ENCODE measurements around the gene LRPAP1.

DNA sequence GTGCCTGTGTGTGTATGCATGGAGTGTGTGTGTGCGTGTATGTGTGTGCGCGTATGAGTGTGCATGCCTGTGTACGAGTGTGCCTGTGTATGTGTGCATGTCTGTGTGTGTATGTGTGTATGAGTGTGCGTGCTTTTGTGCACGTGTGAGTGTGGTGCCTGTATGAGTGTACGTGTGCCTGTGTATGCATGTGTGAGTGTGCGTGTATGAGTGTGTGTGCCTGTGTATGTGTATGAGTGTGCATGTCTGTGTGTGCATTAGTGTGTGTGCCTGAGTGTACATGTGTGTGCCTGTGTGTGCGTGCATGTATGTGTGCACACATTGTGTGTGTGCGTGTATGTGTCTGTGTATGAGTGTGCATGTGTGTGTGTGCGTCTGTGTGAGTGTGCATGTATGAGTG lies 63.4 kb downstream of the LRPAP1 start:
- TF ChIP-seq, protein P1, sequence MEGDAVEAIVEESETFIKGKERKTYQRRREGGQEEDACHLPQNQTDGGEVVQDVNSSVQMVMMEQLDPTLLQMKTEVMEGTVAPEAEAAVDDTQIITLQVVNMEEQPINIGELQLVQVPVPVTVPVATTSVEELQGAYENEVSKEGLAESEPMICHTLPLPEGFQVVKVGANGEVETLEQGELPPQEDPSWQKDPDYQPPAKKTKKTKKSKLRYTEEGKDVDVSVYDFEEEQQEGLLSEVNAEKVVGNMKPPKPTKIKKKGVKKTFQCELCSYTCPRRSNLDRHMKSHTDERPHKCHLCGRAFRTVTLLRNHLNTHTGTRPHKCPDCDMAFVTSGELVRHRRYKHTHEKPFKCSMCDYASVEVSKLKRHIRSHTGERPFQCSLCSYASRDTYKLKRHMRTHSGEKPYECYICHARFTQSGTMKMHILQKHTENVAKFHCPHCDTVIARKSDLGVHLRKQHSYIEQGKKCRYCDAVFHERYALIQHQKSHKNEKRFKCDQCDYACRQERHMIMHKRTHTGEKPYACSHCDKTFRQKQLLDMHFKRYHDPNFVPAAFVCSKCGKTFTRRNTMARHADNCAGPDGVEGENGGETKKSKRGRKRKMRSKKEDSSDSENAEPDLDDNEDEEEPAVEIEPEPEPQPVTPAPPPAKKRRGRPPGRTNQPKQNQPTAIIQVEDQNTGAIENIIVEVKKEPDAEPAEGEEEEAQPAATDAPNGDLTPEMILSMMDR (IDR thresholded peaks at IDR 0.05), result no peak
- TF ChIP-seq POLR2A (IDR thresholded peaks at IDR 0.05), result no peak
